Transverse colon (tissue), 4 donors: ENCODE results near the gene NCK1. TPM values are rescaled to one million over a fixed set of nuclear protein-coding genes. Genes with fewer than 3 reads are reported as not detected.

ENCODE experiments used
- DNase-seq: peaks from one replicate; pipeline ENCODE4 v3.0.0-alpha.2; 2019
- H3K27ac ChIP-seq, 4 donors: fragments of 200-600 bp; sonication (generic); 2 replicates each; pipeline ENCODE4 v1.5.1; 2016 to 2018; ENCODE audit warnings: inconsistent platforms in 4 of 4
- H3K27me3 ChIP-seq: fragments of 200-600 bp; sonication (generic); 2 replicates; pipeline ENCODE4 v1.5.1; 2017; ENCODE audit warnings: inconsistent platforms
- H3K36me3 ChIP-seq, 4 donors: fragments of 200-600 bp; sonication (generic); 2 replicates each; pipeline ENCODE4 v1.5.1; 2017 to 2019; ENCODE audit warnings: inconsistent platforms in 4 of 4
- H3K4me1 ChIP-seq, 4 donors: fragments of 200-600 bp; sonication (generic); 2 replicates each; pipeline ENCODE4 v1.5.1; 2017 to 2020; ENCODE audit warnings: inconsistent platforms in 4 of 4
- H3K4me3 ChIP-seq, 4 donors: fragments of 200-600 bp; sonication (generic); 1 replicate in 1 of 4; 2 replicates in 3 of 4; pipeline versions ENCODE4 v1.5.1 to v1.6.1; 2017 to 2019; ENCODE audit warnings: inconsistent platforms in 4 of 4
- H3K9me3 ChIP-seq, 2 donors: fragments of 200-600 bp; sonication (generic); 2 replicates each; pipeline ENCODE4 v1.5.1; 2017 to 2019; ENCODE audit warnings: inconsistent platforms in 2 of 2
- EP300 ChIP-seq: sonication (generic); formaldehyde crosslinking; IDR thresholded peaks from one replicate; pipeline ENCODE4 v1.6.1; 2017; ENCODE audit warnings: antibody characterized with exemption, low read depth
- POLR2A ChIP-seq: fragments of 450-650 bp; IDR thresholded peaks from one replicate; pipeline ENCODE4 v1.6.1; 2016; ENCODE audit warnings: antibody characterized with exemption, mild to moderate bottlenecking, moderate library complexity
- POLR2AphosphoS5 ChIP-seq, 3 donors: sonication (generic); formaldehyde crosslinking; IDR thresholded peaks; one replicate each; pipeline ENCODE4 v1.6.1; 2016; ENCODE audit warnings: antibody characterized with exemption in 3 of 3
- WGBS, 2 donors: methylation state at CpG; one replicate each; pipeline ENCODE4 v1.1.5; 2018; ENCODE audit warnings: low coverage in 1 of 2; 5-methylcytosine and 5-hydroxymethylcytosine counted together
- in situ Hi-C, 4 donors: fragments of 200-750 bp; cut with MboI; loops; one replicate each; pipeline versions ENCODE4 v1.15.0 to v1.15.1; 2017; ENCODE audit warnings: low sequenced_read_pairs in 3 of 4, low pct_ligation_motif_present in 1 of 4, low pct_unique_long_range_greater_than_20kb in 1 of 4
- intact Hi-C: fragments of 100-400 bp; cut with DNase I; formaldehyde crosslinking; loops from one replicate; pipeline ENCODE4 v1.15.1; 2023; ENCODE audit warnings: low total_unique reads
- total RNA-seq, 4 donors: library from RNA; depleted of rRNA; stranded (reverse); fragments of >200 nt; gene quantifications; one replicate each; pipeline ENCODE4 v1.1.0, GENCODE V29; 2016
- TF ChIP-seq, protein P1 (sequence below), 5 experiments: fragments of 200-600 bp in 3 of 5; fragments of 450-650 bp in 2 of 5; sonication (generic) in 3 of 5; IDR thresholded peaks; 1 replicate in 2 of 5; 2 replicates in 3 of 5; pipeline ENCODE4 v1.5.1; 2016 to 2017; ENCODE audit warnings: antibody characterized with exemption in 5 of 5, inconsistent platforms in 3 of 5, mild to moderate bottlenecking in 2 of 5, moderate library complexity in 1 of 5

The NCK1 gene
- total RNA-seq, 4 donors from 2014 or later, result 0.80 to 71.4 (median 45.2) TPM

GRCh38 chr3:136908297-136908696 is 46.3 kb downstream of the NCK1 start:
- Histone ChIP-seq H3K4me3 (no peak overlapping the region), H3K27ac (no peak overlapping the region), H3K36me3 (no peaks in the 10 kb centered on the region), H3K4me1 (peaks cover 0 to 7% (median 3%) of the 10 kb centered on the region in 4 donors), H3K27me3 (no peaks in the 10 kb centered on the region), H3K9me3 (peaks cover 8 to 11% of the 10 kb centered on the region in 2 donors)
- DNase-seq, result no peak
- 94 to 95% methylated on average over 2 of the region's 2 CpGs for WGBS, 2 donors
- in situ Hi-C loops (no loop called here), intact Hi-C loops (no loop called here)
- TF ChIP-seq EP300 (no peak), POLR2A (no peak), POLR2AphosphoS5 (IDR thresholded peaks at IDR 0.05) (no peak)
- TF ChIP-seq, protein P1, sequence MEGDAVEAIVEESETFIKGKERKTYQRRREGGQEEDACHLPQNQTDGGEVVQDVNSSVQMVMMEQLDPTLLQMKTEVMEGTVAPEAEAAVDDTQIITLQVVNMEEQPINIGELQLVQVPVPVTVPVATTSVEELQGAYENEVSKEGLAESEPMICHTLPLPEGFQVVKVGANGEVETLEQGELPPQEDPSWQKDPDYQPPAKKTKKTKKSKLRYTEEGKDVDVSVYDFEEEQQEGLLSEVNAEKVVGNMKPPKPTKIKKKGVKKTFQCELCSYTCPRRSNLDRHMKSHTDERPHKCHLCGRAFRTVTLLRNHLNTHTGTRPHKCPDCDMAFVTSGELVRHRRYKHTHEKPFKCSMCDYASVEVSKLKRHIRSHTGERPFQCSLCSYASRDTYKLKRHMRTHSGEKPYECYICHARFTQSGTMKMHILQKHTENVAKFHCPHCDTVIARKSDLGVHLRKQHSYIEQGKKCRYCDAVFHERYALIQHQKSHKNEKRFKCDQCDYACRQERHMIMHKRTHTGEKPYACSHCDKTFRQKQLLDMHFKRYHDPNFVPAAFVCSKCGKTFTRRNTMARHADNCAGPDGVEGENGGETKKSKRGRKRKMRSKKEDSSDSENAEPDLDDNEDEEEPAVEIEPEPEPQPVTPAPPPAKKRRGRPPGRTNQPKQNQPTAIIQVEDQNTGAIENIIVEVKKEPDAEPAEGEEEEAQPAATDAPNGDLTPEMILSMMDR (IDR thresholded peaks at IDR 0.05), result no peak

DNA sequence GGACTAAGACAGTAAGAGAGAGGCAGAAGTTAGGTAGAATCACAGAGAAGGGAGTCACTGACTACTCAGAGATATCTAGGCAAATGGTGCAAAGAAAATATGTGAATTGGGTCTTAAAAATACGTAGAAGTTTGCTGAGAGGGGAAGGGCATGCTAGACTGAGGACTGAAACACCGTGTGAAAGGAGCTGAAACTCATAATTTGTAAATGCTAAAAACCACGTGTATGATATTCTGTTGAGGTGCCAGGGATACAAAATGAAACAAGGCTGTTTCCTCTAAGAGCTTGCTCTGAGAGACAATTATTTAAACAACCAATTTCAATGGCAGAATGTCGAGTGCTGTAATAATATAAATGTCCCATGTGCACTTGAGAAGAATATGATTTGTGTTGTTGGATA is 47.2 kb downstream of the NCK1 start:
- DNase-seq, result no peak
- H3K9me3 ChIP-seq, result peaks cover 3% of the 10 kb centered on the region in 2 donors
- no peak overlapping the region for H3K4me3 ChIP-seq
- no peaks in the 10 kb centered on the region for H3K36me3 ChIP-seq
- in situ Hi-C loops, result no loop called here
- peaks cover 0 to 7% (median 3%) of the 10 kb centered on the region in 4 donors for H3K4me1 ChIP-seq
- no peak for TF ChIP-seq POLR2AphosphoS5 (IDR thresholded peaks at IDR 0.05)
- TF ChIP-seq POLR2A, result no peak
- TF ChIP-seq EP300, result no peak
- TF ChIP-seq, protein P1 (IDR thresholded peaks at IDR 0.05), result no peak
- H3K27ac ChIP-seq, result no peak overlapping the region
- WGBS, 2 donors, result 48 to 54% methylated on average over 4 of the region's 4 CpGs
- H3K27me3 ChIP-seq, result no peaks in the 10 kb centered on the region
- intact Hi-C loops, result no loop called here

GRCh38 chr3:136910697-136911096 is 48.7 kb downstream of the NCK1 start:
- Histone ChIP-seq H3K36me3 (no peaks in the 10 kb centered on the region), H3K9me3 (no peaks in the 10 kb centered on the region), H3K4me3 (no peak overlapping the region), H3K4me1 (peaks cover 0 to 9% (median 4%) of the 10 kb centered on the region in 4 donors), H3K27me3 (no peaks in the 10 kb centered on the region), H3K27ac (no peak overlapping the region)
- WGBS, 2 donors, result 92 to 94% methylated on average over 2 of the region's 2 CpGs
- no peak for DNase-seq
- intact Hi-C loops, result no loop called here
- TF ChIP-seq POLR2A (no peak), EP300 (no peak), POLR2AphosphoS5 (IDR thresholded peaks at IDR 0.05) (no peak)
- TF ChIP-seq, protein P1 (IDR thresholded peaks at IDR 0.05), result no peak
- in situ Hi-C loops, result no loop called here

DNA sequence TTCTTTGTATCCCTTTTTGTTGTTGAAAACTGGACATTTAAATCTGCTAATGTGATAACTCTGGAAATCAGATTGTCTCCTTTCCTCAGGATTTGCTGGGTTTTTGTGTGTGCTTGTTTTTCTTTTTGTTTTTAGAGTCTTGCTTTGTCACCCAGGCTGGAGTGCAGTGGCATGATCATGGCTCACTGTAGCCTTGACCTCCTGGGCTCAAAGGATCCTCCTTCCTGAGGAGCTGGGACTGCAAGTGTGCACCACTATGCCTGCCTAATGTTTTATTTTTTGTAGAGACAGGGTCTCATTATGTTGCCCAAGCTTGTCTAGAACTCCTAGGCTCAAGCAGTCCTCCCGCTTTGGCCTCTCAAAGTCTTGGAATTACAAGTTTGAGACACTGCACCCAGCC is 51.2 kb downstream of the NCK1 start:
- Histone ChIP-seq H3K9me3 (no peaks in the 10 kb centered on the region), H3K4me1 (peaks cover 0 to 21% (median 7%) of the 10 kb centered on the region in 4 donors), H3K27me3 (no peaks in the 10 kb centered on the region), H3K4me3 (no peak overlapping the region), H3K36me3 (no peaks in the 10 kb centered on the region), H3K27ac (no peak overlapping the region)
- intact Hi-C loops (no loop called here), in situ Hi-C loops (no loop called here)
- 100% methylated on average over 1 of the region's 1 CpG for WGBS, 2 donors
- TF ChIP-seq POLR2AphosphoS5 (IDR thresholded peaks at IDR 0.05) (no peak), EP300 (no peak), POLR2A (no peak)
- TF ChIP-seq, protein P1 (IDR thresholded peaks at IDR 0.05), result no peak
- no peak for DNase-seq
